Coronary artery (tissue), 2 donors: Measurements from ENCODE around the gene PLEK.

Source experiments
- DNase-seq: peaks from one replicate; pipeline ENCODE4 v3.0.0-alpha.2; 2017; ENCODE audit warnings: low spot score
- H3K27ac ChIP-seq, 2 donors: fragments of 200-600 bp; sonication (generic); one replicate each; pipeline ENCODE4 v1.5.1; 2016 to 2019
- H3K4me3 ChIP-seq: fragments of 200-600 bp; sonication (generic); 2 replicates; pipeline ENCODE4 v1.5.1; 2016; ENCODE audit warnings: mild to moderate bottlenecking, moderate library complexity
- TF ChIP-seq, protein P1 (sequence below): fragments of 200-600 bp; sonication (generic); IDR thresholded peaks from one replicate; pipeline ENCODE4 v1.5.1; 2019; ENCODE audit warnings: antibody characterized with exemption

The PLEK gene

DNA sequence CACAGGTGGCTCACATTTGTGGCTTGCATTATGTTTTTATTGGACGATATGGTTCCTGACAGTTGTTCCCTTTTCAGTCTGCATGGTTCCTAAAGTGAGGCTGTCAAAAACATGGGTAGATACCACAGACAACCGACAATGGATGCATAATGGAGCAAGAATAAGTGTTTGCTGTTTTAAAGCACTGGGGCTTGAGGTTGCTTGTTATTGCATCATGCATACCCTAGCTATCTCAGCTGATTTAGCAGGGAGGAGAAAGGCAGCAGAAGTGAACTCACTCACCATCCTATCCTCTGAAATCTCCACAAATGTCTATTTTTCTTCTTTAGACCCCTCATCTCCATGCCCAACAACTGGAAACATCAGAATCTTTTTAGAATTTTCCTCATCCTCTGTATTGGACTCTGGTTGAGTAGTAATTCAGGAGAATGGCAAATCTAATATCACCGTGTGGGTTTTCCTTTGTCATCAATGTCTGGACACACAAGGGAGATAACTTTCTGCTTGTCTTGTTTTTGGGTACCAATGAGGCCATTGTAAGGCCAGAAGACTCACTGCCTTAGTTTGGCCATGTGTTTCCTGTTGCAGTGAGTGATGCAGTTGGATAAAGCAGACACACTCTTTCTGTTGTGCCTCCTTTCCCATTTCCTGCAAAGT, 55.3 kb downstream of the PLEK start:
- H3K27ac ChIP-seq = no peak overlapping the region
- no peak overlapping the region for H3K4me3 ChIP-seq
- TF ChIP-seq, protein P1, sequence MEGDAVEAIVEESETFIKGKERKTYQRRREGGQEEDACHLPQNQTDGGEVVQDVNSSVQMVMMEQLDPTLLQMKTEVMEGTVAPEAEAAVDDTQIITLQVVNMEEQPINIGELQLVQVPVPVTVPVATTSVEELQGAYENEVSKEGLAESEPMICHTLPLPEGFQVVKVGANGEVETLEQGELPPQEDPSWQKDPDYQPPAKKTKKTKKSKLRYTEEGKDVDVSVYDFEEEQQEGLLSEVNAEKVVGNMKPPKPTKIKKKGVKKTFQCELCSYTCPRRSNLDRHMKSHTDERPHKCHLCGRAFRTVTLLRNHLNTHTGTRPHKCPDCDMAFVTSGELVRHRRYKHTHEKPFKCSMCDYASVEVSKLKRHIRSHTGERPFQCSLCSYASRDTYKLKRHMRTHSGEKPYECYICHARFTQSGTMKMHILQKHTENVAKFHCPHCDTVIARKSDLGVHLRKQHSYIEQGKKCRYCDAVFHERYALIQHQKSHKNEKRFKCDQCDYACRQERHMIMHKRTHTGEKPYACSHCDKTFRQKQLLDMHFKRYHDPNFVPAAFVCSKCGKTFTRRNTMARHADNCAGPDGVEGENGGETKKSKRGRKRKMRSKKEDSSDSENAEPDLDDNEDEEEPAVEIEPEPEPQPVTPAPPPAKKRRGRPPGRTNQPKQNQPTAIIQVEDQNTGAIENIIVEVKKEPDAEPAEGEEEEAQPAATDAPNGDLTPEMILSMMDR = no peak
- no peak for DNase-seq

DNA sequence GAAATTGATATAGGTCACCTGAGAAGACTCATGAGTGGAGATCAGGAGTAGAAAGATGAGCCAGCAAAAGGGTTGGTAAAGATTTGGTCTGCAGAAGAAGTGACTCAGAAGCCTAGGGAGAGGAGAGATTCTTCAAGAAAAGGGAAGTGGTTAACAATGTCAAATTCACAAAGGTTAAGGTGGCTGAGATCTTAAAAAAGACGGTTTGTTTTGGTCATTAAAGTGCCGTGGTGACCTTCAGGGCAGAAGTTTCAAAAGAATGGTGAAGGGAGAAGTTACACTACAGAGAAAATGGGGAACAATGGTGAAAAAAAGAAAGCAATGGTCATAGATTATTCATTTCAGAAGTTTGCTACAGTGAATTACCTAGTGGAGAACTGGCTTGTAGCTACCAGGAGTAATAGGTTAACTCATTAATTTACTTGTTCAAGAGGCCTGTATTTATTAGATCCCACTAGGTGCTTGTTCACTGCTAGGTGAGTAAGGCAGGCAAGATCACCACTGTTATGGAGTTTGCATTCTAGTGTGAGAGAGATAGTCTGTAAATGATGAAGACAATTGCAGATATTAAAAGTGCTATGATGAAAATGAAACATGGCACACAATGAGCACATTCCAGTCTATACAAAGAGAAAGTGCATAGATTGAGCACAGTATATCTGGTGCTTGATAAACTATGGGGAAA, 59.0 kb downstream of the PLEK start:
- DNase-seq = no peak
- TF ChIP-seq, protein P1 = no peak
- no peak overlapping the region for H3K4me3 ChIP-seq
- H3K27ac ChIP-seq = no peak overlapping the region

DNA sequence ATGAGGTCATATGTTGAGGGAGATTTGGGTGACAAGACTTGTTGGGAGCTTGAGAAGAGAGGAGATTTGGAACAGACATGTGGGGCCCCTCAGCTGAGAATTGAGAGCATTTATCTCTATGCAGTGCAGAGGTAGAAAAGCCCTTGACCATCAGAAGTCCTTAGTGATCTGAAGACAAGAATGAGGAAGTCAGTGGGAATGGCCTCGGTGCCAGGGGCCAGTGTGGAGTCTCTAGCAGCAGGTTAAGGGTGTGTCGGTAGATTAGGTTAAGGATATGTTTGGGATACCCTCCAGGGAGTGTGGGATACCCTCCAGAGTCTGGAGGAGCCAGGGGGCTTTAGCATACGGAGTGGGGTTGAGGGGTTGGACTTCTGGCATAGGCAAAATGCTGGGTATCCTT, 60.4 kb downstream of the PLEK start:
- TF ChIP-seq, protein P1 = no peak
- DNase-seq = no peak
- no peak overlapping the region for H3K4me3 ChIP-seq
- no peak overlapping the region for H3K27ac ChIP-seq

DNA sequence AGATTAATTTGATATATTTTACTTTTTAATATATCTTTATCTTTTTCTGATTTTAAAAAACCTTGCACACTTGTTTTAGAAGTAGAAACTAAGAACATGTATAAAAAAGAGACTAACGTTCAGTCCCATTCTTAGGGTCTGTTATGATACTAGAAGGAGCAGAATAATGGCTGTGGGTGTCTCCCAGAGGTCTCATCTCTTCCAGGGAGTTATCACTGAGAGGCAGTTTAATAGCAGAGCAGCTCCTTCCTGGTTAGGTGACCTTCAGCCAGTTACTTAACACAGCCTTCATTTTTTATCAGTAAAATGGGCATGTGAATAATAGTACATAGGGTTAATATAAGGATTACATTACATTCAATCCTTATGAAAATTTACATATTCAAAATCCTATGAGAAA, 61.4 kb downstream of the PLEK start:
- Histone ChIP-seq H3K4me3 (no peak overlapping the region), H3K27ac (no peak overlapping the region)
- TF ChIP-seq, protein P1 = no peak
- DNase-seq = no peak

DNA sequence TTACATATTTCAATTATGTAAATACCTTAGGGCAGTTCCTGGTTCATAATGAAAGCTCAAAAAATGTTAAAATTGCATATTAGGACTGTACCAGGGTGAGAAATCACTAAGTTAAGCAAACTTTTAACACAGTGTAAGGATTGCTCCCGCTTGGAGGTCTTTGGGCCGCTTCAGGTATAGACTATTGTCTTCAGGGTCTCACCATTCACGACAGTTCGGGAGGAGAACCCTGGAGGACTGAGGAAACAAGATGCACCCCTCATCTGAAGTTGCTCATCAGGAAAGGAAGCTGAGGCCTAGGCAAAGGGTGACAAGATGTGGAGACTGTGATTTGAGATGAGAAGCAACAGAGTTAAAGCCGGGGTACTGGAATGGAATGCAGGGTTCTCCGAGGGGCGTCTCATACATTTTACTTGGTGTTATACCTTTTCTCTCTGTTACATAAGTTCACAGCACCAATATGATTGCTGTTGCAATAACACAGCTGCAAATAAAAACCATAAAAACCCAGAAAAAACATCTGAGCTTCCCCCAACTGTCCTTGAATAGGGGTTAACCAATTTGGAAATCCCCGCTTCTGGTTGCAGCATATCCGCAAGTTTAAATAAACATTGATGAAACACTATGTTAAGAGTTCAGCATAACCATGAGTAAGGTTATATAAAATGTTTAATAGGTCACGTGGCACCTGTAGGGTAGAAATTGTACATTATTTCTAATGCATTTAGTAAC, 61.9 kb downstream of the PLEK start:
- TF ChIP-seq, protein P1 = no peak
- DNase-seq = no peak
- Histone ChIP-seq H3K4me3 (no peak overlapping the region), H3K27ac (no peak overlapping the region)

DNA sequence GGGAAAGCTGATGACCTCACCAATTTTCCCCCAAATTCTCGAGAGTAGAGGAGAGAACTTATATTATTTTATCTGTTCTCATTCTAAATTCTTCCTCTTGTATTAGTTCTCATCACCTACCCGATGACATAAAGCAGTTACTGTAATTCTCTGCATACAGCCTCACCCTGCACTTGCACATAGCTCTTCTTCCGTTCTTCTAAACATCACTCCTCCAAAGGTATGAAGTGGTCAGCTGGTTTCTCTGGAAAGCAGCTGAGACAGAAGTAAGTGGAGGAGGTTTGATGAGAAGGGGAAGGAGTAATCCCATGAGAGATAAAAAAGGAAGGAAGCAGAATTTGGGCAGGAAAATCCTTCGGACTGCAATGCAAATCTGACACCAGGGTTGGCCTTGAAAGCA, 63.0 kb downstream of the PLEK start:
- Histone ChIP-seq H3K4me3 (no peak overlapping the region), H3K27ac (no peak overlapping the region)
- no peak for DNase-seq
- TF ChIP-seq, protein P1 = no peak

DNA sequence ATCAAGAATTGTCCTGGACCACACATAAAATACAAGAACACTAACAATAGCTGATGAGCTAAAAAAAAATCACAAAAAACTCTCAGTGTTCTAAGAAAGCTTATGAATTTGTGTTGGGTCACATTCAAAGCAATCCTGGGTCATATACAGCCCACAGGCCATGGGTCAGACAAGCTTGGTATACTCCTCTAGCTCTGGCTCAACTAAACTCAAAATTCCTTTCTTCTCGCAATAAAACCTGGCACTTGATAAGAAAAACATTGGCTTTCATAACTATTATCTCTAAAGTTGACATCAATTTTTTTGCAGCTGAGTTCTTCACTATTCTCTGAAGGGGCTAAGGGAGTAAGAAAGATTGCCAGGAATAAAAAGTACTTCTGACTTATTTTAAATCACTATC, 63.7 kb downstream of the PLEK start:
- TF ChIP-seq, protein P1 = no peak
- no peak for DNase-seq
- no peak overlapping the region for H3K27ac ChIP-seq

More for the DNA sequence above, 63.7 kb downstream of the PLEK start:
- H3K4me3 ChIP-seq = no peak overlapping the region
